ENCODE results near the gene ARHGAP15. TPM values are rescaled to one million over a fixed set of nuclear protein-coding genes. Genes with fewer than 3 reads are reported as not detected.

ARHGAP15 gene
- total RNA-seq, 1 donor from 2014 or later: 0.51 TPM

DNA sequence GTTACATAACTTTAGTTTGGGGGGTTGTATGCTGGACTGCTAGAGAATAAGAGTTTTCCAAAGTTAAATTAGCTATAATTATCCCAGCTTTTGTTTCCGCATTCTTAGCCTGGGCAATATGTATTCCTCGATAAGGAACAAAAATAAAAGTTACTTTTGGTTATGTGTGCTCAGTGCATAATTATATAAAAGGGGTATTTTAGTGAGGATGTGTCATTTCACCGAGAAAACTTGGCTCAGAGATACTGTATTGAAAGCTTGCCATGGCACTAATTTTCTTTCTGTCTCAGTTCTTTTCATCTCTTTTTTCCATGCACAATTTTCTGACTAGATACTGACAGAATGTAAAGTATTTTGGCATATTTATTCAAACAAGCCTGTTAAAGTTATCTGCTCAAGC, 28.2 kb downstream of the ARHGAP15 start:
- Mint-ChIP-seq H3K4me3 (no peak overlapping the region), H3K27me3 (ENCODE audit: low read depth) (peaks cover 31% of the 10 kb centered on the region), H3K9me3 (no peaks in the 10 kb centered on the region), H3K36me3 (no peaks in the 10 kb centered on the region), H3K27ac (no peak overlapping the region), H3K4me1 (peaks cover 24% of the 10 kb centered on the region)
- DNase-seq (ENCODE audit: low spot score in 2 of 2, unreplicated experiment in 2 of 2): no peak
- TF ChIP-seq CTCF (IDR thresholded peaks at IDR 0.05; ENCODE audit: unreplicated experiment): no peak

DNA sequence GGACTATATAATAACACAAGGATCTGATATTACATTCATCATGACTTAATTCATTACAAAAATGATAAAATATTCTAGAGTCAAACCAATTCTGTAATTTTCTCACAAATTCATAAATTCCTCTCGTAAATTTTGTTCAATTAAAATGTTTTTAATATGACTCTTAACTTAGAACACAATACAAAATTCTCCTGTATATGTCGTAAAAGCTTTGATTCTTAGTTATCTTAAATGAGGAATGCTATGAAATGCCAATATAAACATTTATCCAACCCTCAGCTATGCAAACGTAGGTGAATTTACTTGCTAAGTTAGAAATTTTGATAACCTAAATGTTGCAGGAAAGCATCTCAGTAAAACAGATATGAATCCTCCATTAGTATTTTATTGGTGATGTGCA, 28.9 kb downstream of the ARHGAP15 start:
- Mint-ChIP-seq H3K4me1 (peaks cover 24% of the 10 kb centered on the region), H3K27ac (no peak overlapping the region), H3K9me3 (no peaks in the 10 kb centered on the region), H3K4me3 (no peak overlapping the region), H3K36me3 (no peaks in the 10 kb centered on the region), H3K27me3 (ENCODE audit: low read depth) (peaks cover 28% of the 10 kb centered on the region)
- TF ChIP-seq CTCF (IDR thresholded peaks at IDR 0.05; ENCODE audit: unreplicated experiment): no peak
- no peak for DNase-seq (ENCODE audit: low spot score in 2 of 2, unreplicated experiment in 2 of 2)

- H3K27ac Mint-ChIP-seq: no peak overlapping the region
Measured at GRCh38 chr2:143158551-143159485, 29.6 kb downstream of the ARHGAP15 start.

DNA sequence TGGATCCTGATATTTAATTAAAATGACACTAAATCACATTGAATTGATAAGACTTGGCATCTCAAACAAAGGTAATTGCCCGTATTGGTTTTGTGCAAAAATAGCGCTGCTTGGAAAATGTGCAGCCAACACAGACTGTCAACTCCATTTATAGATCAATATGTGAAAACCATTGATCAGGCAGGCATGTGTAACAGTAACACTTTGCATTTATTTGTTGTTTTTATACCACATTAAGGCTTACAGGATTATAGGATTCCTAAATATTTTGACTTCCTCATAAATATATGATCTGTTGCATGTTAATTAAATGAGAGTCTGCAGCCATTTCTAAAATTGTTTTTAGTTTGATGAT, 30.2 kb downstream of the ARHGAP15 start:
- H3K4me1 Mint-ChIP-seq: peaks cover 35% of the 10 kb centered on the region

More at GRCh38 chr2:143158551-143159485, 29.6 kb downstream of the ARHGAP15 start:
- Mint-ChIP-seq H3K36me3 (no peaks in the 10 kb centered on the region), H3K4me1 (peaks cover 29% of the 10 kb centered on the region), H3K27me3 (ENCODE audit: low read depth) (peaks cover 28% of the 10 kb centered on the region), H3K4me3 (no peak overlapping the region), H3K9me3 (no peaks in the 10 kb centered on the region)
- DNase-seq (ENCODE audit: low spot score in 2 of 2, unreplicated experiment in 2 of 2): no peak
- TF ChIP-seq CTCF (IDR thresholded peaks at IDR 0.05; ENCODE audit: unreplicated experiment): no peak

More for the DNA sequence above, 30.2 kb downstream of the ARHGAP15 start:
- Mint-ChIP-seq H3K9me3 (no peaks in the 10 kb centered on the region), H3K27ac (no peak overlapping the region), H3K4me3 (no peak overlapping the region), H3K27me3 (ENCODE audit: low read depth) (peaks cover 28% of the 10 kb centered on the region), H3K36me3 (no peaks in the 10 kb centered on the region)
- DNase-seq (ENCODE audit: low spot score in 2 of 2, unreplicated experiment in 2 of 2): no peak
- TF ChIP-seq CTCF (IDR thresholded peaks at IDR 0.05; ENCODE audit: unreplicated experiment): no peak

Data from mesothelial cell of epicardium (in vitro differentiated cells).